MCF 10A (cell line): Measurements from ENCODE around the gene FHIP2A. TPM values are rescaled to one million over a fixed set of nuclear protein-coding genes. Genes with fewer than 3 reads are reported as not detected.

ENCODE experiments used
- BruUV-seq: library from RNA; stranded (reverse); fragments of 400-500 nt; replicated peaks from 2 replicates; lab custom pipeline; 2021; lab: Mats Ljungman, UMichigan
- CTCF ChIA-PET: fragments of 300-600 bp; sonication (Branson Sonifier 250); formaldehyde crosslinking; extraction: SDS; loops from one replicate; lab custom pipeline; 2021; ENCODE audit warnings: antibody characterized with exemption, inconsistent platforms; lab: Yijun Ruan, JAX
- POLR2A ChIA-PET: fragments of 300-600, 350-650 bp; sonication (Branson Sonifier 250); formaldehyde crosslinking; extraction: SDS; loops from one replicate; lab custom pipeline; 2020; ENCODE audit warnings: antibody characterized with exemption, inconsistent platforms; lab: Yijun Ruan, JAX
- DNase-seq: peaks from one replicate; pipeline ENCODE4 v3.0.0-alpha.2; 2018; ENCODE audit not compliant: unreplicated experiment
- H3K27ac Mint-ChIP-seq: one replicate; pipeline ENCODE4 v1.8.0; 2022; ENCODE audit warnings: mild to moderate bottlenecking, low read depth, mixed read lengths; ENCODE audit not compliant: unreplicated experiment
- H3K27me3 Mint-ChIP-seq: one replicate; pipeline ENCODE4 v1.8.0; 2022; ENCODE audit warnings: mixed read lengths; ENCODE audit not compliant: insufficient read depth, unreplicated experiment
- H3K36me3 Mint-ChIP-seq: one replicate; pipeline ENCODE4 v1.8.0; 2022; ENCODE audit warnings: mild to moderate bottlenecking, moderate library complexity, mixed read lengths; ENCODE audit not compliant: insufficient read depth, unreplicated experiment
- H3K4me1 Mint-ChIP-seq: one replicate; pipeline ENCODE4 v1.8.0; 2022; ENCODE audit warnings: mixed read lengths; ENCODE audit not compliant: insufficient read depth, unreplicated experiment
- H3K4me3 Mint-ChIP-seq: one replicate; pipeline ENCODE4 v1.8.0; 2022; ENCODE audit warnings: mild to moderate bottlenecking, moderate library complexity, mixed read lengths; ENCODE audit not compliant: unreplicated experiment
- H3K9me3 Mint-ChIP-seq: one replicate; pipeline ENCODE4 v1.8.0; 2022; ENCODE audit warnings: mixed read lengths; ENCODE audit not compliant: unreplicated experiment
- intact Hi-C: fragments of 100-400 bp; cut with micrococcal nuclease; formaldehyde crosslinking; loops from 2 replicates; pipeline ENCODE4 v1.14.1; 2022
- total RNA-seq: library from RNA; stranded (reverse); gene quantifications from 2 replicates; pipeline ENCODE4 v1.2.3, GENCODE V29; 2022
- TF ChIP-seq, protein P1 (sequence below): fragments of 200-600 bp; IDR thresholded peaks from one replicate; pipeline ENCODE4 v1.8.0; 2022; ENCODE audit warnings: antibody characterized with exemption, mild to moderate bottlenecking; ENCODE audit not compliant: unreplicated experiment

FHIP2A gene
- total RNA-seq, 1 experiment from 2014 or later, result 17.2 TPM

DNA sequence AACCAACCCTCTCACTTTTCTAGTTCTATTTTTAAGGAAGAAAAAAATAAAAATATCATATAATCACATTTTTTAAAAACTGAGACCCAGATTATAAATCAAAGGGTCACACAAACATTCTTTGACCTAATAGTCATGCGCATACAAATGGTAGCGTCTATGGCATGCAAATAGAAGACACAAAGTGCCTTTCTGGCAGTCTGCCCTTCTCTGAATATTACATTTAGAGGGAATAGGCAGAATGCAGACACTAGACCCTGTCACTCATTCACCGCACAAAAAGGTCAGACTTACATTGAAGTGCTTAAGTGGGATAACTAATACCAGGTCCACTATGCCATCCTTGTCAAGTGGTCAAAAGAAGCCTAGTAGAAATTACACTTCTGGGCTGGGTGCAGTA is 26.5 kb upstream of the FHIP2A start:
- Mint-ChIP-seq H3K4me3 (no peak overlapping the region), H3K36me3 (no peaks in the 10 kb centered on the region), H3K9me3 (peaks cover 16% of the 10 kb centered on the region), H3K27me3 (no peaks in the 10 kb centered on the region), H3K4me1 (no peaks in the 10 kb centered on the region), H3K27ac (no peak overlapping the region)
- POLR2A ChIA-PET, result no interaction called here
- no peak for DNase-seq
- CTCF ChIA-PET, result interaction anchor here (0.7 to 1.0 kb wide), 2 partner anchors 9 to 70 kb away, joined by 3 read pairs; no protein-coding TSS in a partner anchor
- intact Hi-C loops, result no loop called here
- TF ChIP-seq, protein P1, sequence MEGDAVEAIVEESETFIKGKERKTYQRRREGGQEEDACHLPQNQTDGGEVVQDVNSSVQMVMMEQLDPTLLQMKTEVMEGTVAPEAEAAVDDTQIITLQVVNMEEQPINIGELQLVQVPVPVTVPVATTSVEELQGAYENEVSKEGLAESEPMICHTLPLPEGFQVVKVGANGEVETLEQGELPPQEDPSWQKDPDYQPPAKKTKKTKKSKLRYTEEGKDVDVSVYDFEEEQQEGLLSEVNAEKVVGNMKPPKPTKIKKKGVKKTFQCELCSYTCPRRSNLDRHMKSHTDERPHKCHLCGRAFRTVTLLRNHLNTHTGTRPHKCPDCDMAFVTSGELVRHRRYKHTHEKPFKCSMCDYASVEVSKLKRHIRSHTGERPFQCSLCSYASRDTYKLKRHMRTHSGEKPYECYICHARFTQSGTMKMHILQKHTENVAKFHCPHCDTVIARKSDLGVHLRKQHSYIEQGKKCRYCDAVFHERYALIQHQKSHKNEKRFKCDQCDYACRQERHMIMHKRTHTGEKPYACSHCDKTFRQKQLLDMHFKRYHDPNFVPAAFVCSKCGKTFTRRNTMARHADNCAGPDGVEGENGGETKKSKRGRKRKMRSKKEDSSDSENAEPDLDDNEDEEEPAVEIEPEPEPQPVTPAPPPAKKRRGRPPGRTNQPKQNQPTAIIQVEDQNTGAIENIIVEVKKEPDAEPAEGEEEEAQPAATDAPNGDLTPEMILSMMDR, result no peak
- BruUV-seq, result no TSS peak

DNA sequence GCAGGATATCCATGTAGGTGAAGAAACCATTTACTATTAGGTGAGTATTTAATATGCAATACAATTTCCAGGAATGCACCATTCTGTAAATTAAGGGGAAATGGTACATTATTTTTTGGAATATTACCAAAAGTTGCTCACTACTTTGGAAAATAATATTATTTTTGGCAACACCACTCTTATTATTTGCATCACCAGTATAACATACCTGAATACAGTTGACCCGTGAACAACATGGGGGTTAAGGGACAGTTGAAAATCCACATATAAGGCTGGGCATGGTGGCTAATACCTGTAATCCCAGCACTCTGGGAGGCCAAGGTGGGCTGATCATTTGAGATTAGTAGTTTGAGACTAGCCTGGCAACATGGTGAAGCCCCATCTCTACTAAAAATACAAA is 21.2 kb upstream of the FHIP2A start:
- Mint-ChIP-seq H3K4me1 (no peaks in the 10 kb centered on the region), H3K27ac (no peak overlapping the region), H3K27me3 (no peaks in the 10 kb centered on the region), H3K36me3 (no peaks in the 10 kb centered on the region), H3K4me3 (no peak overlapping the region), H3K9me3 (peaks cover 16% of the 10 kb centered on the region)
- TF ChIP-seq, protein P1, result no peak
- BruUV-seq, result no TSS peak
- ChIA-PET POLR2A (no interaction called here), CTCF (no interaction called here)
- DNase-seq, result no peak
- intact Hi-C loops, result no loop called here

DNA sequence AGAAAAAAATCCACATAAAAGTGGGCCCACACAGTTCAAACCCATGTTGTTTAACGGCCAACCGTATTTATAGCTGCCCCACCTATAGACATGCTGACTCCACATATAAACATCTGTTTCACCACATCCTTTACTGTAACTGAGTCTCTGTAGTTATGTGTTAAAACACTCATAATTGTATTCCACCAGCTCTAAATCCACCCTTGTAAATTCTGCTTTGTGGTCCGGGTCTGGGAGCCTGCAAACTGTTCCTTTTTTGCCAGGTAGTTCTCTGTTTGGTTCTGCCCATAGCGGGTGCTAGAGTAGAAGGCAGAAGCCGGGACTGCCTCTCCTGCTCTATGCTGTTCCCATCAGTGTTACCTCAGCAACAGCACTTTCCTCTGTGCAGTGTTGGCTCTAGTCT is 20.2 kb upstream of the FHIP2A start:
- DNase-seq, result no peak
- Mint-ChIP-seq H3K27ac (no peak overlapping the region), H3K4me3 (no peak overlapping the region), H3K9me3 (peaks cover 16% of the 10 kb centered on the region), H3K4me1 (no peaks in the 10 kb centered on the region), H3K27me3 (no peaks in the 10 kb centered on the region), H3K36me3 (no peaks in the 10 kb centered on the region)
- BruUV-seq, result no TSS peak
- TF ChIP-seq, protein P1, result no peak
- intact Hi-C loops, result no loop called here
- CTCF ChIA-PET, result no interaction called here
- POLR2A ChIA-PET, result no interaction called here

DNA sequence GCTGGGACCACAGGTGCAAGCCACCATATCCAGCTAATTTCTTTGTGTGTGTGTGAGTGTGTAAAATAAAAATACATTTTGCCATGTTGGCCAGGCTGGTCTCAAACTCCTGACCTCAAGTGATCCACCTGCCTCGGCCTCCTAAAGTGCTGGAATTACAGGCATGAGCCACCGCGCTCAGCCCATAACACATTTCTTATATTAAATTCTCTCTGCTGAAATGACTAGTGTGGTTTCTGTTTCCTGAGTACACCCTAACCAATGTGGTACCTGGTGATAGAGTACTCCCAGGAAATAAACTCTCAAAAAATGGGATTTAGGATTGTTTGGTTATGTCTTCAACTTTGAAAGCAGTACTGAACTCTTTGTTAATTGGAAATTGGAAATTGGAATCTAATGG is 19.4 kb upstream of the FHIP2A start:
- POLR2A ChIA-PET, result no interaction called here
- DNase-seq, result no peak
- Mint-ChIP-seq H3K9me3 (peaks cover 13% of the 10 kb centered on the region), H3K27me3 (no peaks in the 10 kb centered on the region), H3K4me1 (peaks cover 5% of the 10 kb centered on the region), H3K4me3 (no peak overlapping the region), H3K27ac (no peak overlapping the region), H3K36me3 (no peaks in the 10 kb centered on the region)
- no TSS peak for BruUV-seq
- CTCF ChIA-PET, result interaction anchor here (0.6 kb wide), 1 partner anchor 109 kb away, joined by 3 read pairs; no protein-coding TSS in a partner anchor
- TF ChIP-seq, protein P1, result no peak
- intact Hi-C loops, result no loop called here
